ENCODE data around the gene OR10G4. TPM values are rescaled to one million over a fixed set of nuclear protein-coding genes. Genes with fewer than 3 reads are reported as not detected.

OR10G4 gene
- total RNA-seq, 2 experiments from 2014 or later: not detected

DNA sequence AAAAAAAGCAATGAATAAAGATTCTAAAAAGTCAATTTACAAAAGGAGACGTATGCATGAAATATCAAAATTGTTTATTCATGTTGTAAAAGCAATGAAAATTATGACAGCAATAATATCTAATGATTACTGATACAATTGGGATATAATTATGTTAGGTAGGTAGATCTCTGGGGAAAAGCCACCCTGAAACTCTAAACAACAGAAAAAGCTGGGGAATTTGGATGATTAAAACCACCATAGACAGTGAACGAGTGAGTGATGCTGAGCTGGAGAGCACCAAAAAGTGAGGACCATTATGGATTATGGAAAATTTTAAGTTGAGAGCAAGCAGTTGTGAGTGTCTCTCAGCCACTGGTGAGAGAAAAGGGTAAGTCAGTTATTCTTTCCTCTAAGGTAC, 13.7 kb downstream of the OR10G4 start, which contains the start of gene OR10G8:
Gene OR10G8, plus strand, starts transcription at position 301 of the 400 bp plus-strand sequence. CDS start 2,825 bp downstream, outside the sequence.
- Histone ChIP-seq H2AFZ (ENCODE audit: low read length) (no peak within 1 kb of the TSS), H3K4me1 (ENCODE audit: insufficient read depth, low read length, poor library complexity, severe bottlenecking) (no peaks in the 10 kb centered on the region), H3K36me3 (ENCODE audit: insufficient read depth, low read length) (no peaks in the 10 kb centered on the region), H3K79me2 (ENCODE audit: insufficient read depth, low read depth, low read length) (no peaks in the 10 kb centered on the region), H3K4me3 (ENCODE audit: low read depth, low read length, poor library complexity, severe bottlenecking) (no peak within 1 kb of the TSS), H3K27ac (ENCODE audit: low read depth, low read length, poor library complexity, severe bottlenecking) (no peak within 1 kb of the TSS), H4K20me1 (ENCODE audit: insufficient read depth, low read length) (no peaks in the 10 kb centered on the region), H3K9me2 (ENCODE audit: insufficient read depth, low read length) (no peaks in the 10 kb centered on the region), H3K9me3 (ENCODE audit: low read length) (no peaks in the 10 kb centered on the region), H3K4me2 (ENCODE audit: low read length) (no peak within 1 kb of the TSS)
- ChIA-PET CTCF (ENCODE audit: unreplicated experiment) (no interaction called here), POLR2A (no interaction called here)
- BruUV-seq (replicated peaks): no TSS peak
- intact Hi-C loops (cut with micrococcal nuclease; ENCODE audit: unreplicated experiment): no loop called here
- TF ChIP-seq, protein P1, sequence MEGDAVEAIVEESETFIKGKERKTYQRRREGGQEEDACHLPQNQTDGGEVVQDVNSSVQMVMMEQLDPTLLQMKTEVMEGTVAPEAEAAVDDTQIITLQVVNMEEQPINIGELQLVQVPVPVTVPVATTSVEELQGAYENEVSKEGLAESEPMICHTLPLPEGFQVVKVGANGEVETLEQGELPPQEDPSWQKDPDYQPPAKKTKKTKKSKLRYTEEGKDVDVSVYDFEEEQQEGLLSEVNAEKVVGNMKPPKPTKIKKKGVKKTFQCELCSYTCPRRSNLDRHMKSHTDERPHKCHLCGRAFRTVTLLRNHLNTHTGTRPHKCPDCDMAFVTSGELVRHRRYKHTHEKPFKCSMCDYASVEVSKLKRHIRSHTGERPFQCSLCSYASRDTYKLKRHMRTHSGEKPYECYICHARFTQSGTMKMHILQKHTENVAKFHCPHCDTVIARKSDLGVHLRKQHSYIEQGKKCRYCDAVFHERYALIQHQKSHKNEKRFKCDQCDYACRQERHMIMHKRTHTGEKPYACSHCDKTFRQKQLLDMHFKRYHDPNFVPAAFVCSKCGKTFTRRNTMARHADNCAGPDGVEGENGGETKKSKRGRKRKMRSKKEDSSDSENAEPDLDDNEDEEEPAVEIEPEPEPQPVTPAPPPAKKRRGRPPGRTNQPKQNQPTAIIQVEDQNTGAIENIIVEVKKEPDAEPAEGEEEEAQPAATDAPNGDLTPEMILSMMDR (conservative IDR thresholded peaks at IDR 0.05; ENCODE audit: low read length): no peak
- TF ChIP-seq EZH2phosphoT487 (IDR thresholded peaks at IDR 0.05; ENCODE audit: borderline replicate concordance, low read depth, low read length): no peak
- no peak for DNase-seq (ENCODE audit: low spot score)

DNA sequence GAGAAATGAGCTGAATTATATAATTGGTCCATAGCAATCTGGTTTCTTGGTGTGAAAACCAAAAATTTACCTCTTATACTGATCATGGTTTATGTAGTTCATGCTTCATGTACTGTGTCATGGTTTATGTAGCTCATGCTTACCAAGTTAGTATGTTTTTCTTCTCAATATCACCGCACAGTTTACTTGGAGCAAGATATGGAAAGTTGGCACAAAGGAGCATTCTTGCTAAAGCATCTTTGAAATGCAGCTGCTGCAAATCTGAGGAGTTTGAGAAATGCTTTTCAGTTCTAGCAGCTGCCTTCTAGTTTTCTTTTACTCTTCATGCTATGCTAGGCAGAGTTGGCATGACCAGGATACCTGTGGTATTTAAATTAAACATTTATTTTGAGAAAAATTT, 23.9 kb downstream of the OR10G4 start:
- ChIA-PET POLR2A (interaction anchor here (0.6 kb wide), 1 partner anchor 127 kb away, joined by 3 read pairs; no protein-coding TSS in a partner anchor), CTCF (ENCODE audit: unreplicated experiment) (no interaction called here)
- no peak overlapping the region for H2AFZ ChIP-seq (ENCODE audit: low read length)
- H3K4me1 ChIP-seq (ENCODE audit: insufficient read depth, low read length, poor library complexity, severe bottlenecking): no peaks in the 10 kb centered on the region
- no peaks in the 10 kb centered on the region for H3K9me2 ChIP-seq (ENCODE audit: insufficient read depth, low read length)
- DNase-seq (ENCODE audit: low spot score): no peak
- no peak for TF ChIP-seq EZH2phosphoT487 (IDR thresholded peaks at IDR 0.05; ENCODE audit: borderline replicate concordance, low read depth, low read length)
- TF ChIP-seq, protein P1 (conservative IDR thresholded peaks at IDR 0.05; ENCODE audit: low read length): no peak
- no peak overlapping the region for H3K4me2 ChIP-seq (ENCODE audit: low read length)
- no peak overlapping the region for H3K4me3 ChIP-seq (ENCODE audit: low read depth, low read length, poor library complexity, severe bottlenecking)
- no peaks in the 10 kb centered on the region for H3K36me3 ChIP-seq (ENCODE audit: insufficient read depth, low read length)
- H3K9me3 ChIP-seq (ENCODE audit: low read length): no peaks in the 10 kb centered on the region
- H4K20me1 ChIP-seq (ENCODE audit: insufficient read depth, low read length): no peaks in the 10 kb centered on the region
- no TSS peak for BruUV-seq (replicated peaks)
- H3K27ac ChIP-seq (ENCODE audit: low read depth, low read length, poor library complexity, severe bottlenecking): no peak overlapping the region
- H3K79me2 ChIP-seq (ENCODE audit: insufficient read depth, low read depth, low read length): no peaks in the 10 kb centered on the region
- intact Hi-C loops (cut with micrococcal nuclease; ENCODE audit: unreplicated experiment): no loop called here

DNA sequence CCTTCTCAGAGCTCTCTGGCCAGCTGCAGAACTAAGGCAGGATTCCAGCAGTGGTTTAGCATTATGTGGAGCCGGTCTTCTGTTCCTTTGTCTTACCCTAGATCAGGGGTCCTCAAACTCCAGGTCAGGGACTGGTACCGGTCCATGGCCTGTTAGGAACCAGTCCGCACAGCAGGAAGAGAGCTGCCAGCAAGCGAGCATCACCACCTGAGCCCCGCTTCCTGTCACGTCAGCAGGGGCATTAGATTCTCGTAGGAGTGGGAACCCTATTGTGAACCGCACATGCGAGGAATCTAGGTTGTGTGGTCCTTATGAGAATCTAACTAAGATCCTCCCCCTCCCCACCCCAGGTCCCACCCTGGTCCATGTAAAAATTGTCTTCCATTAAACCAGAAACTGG, 26.8 kb downstream of the OR10G4 start:
- ChIA-PET POLR2A (no interaction called here), CTCF (ENCODE audit: unreplicated experiment) (no interaction called here)
- H3K27ac ChIP-seq (ENCODE audit: low read depth, low read length, poor library complexity, severe bottlenecking): no peak overlapping the region
- no peak overlapping the region for H3K4me2 ChIP-seq (ENCODE audit: low read length)
- H2AFZ ChIP-seq (ENCODE audit: low read length): no peak overlapping the region
- TF ChIP-seq, protein P1 (conservative IDR thresholded peaks at IDR 0.05; ENCODE audit: low read length): no peak
- TF ChIP-seq EZH2phosphoT487 (IDR thresholded peaks at IDR 0.05; ENCODE audit: borderline replicate concordance, low read depth, low read length): no peak
- no peaks in the 10 kb centered on the region for H3K36me3 ChIP-seq (ENCODE audit: insufficient read depth, low read length)
- H3K4me3 ChIP-seq (ENCODE audit: low read depth, low read length, poor library complexity, severe bottlenecking): no peak overlapping the region
- BruUV-seq (replicated peaks): no TSS peak
- DNase-seq (ENCODE audit: low spot score): no peak
- H3K79me2 ChIP-seq (ENCODE audit: insufficient read depth, low read depth, low read length): no peaks in the 10 kb centered on the region
- no peaks in the 10 kb centered on the region for H3K9me3 ChIP-seq (ENCODE audit: low read length)
- H3K9me2 ChIP-seq (ENCODE audit: insufficient read depth, low read length): no peaks in the 10 kb centered on the region
- no peaks in the 10 kb centered on the region for H3K4me1 ChIP-seq (ENCODE audit: insufficient read depth, low read length, poor library complexity, severe bottlenecking)
- intact Hi-C loops (cut with micrococcal nuclease; ENCODE audit: unreplicated experiment): no loop called here
- no peaks in the 10 kb centered on the region for H4K20me1 ChIP-seq (ENCODE audit: insufficient read depth, low read length)
